Colonic mucosa (tissue), 4 donors: ENCODE data around the gene CCNJ. TPM values are rescaled to one million over a fixed set of nuclear protein-coding genes. Genes with fewer than 3 reads are reported as not detected.
"Not testable (repeated sequence)": the region's sequence is repeated elsewhere in the genome, so short reads cannot be mapped to it uniquely, and the experiment has no call there.

Source experiments
- DNase-seq: peaks from one replicate; pipeline ENCODE4 v3.0.0-alpha.2; 2020
- H3K27ac ChIP-seq: fragments of 200-600 bp; one replicate; pipeline ENCODE4 v1.8.0; 2021
- H3K27me3 ChIP-seq: fragments of 200-600 bp; one replicate; pipeline ENCODE4 v1.8.0; 2021
- H3K36me3 ChIP-seq: fragments of 200-600 bp; one replicate; pipeline ENCODE4 v1.8.0; 2021
- H3K4me1 ChIP-seq: fragments of 200-600 bp; one replicate; pipeline ENCODE4 v1.8.0; 2021; ENCODE audit warnings: mild to moderate bottlenecking
- H3K4me3 ChIP-seq: fragments of 200-600 bp; one replicate; pipeline ENCODE4 v1.8.0; 2021
- H3K9ac ChIP-seq, 2 donors: one replicate each; pipeline ENCODE4 v1.7.0; 2013; ENCODE audit warnings: control low read depth in 2 of 2, low read depth in 2 of 2, low read length in 2 of 2
- H3K9me3 ChIP-seq: fragments of 200-600 bp; one replicate; pipeline ENCODE4 v1.8.0; 2021
- intact Hi-C: fragments of 100-400 bp; cut with DNase I; formaldehyde crosslinking; loops from one replicate; pipeline ENCODE4 v1.14.1; 2022
- total RNA-seq, 2 donors: library from RNA; stranded (reverse); fragmentation: NEBNext Ultra II Directional in 1 of 2; extraction: Animal tissue kit (Norgen Biotek cat#: 25700) in 1 of 2; gene quantifications; one replicate each; pipeline ENCODE4 v1.2.1, GENCODE V29; 2021
- TF ChIP-seq, protein P1 (sequence below): fragments of 200-600 bp; IDR thresholded peaks from one replicate; pipeline ENCODE4 v1.8.0; 2022; ENCODE audit warnings: antibody characterized with exemption, mild to moderate bottlenecking
- donor health status: healthy.
- donor health status: DM: no; HTN: no; CAD: no.
- donor health status: DM: no; HTN: no; CAD: no.

Gene CCNJ
- total RNA-seq, result 1 to 10 TPM; 5.0 to 8.9 TPM

- H3K36me3 ChIP-seq, result no peaks in the 10 kb centered on the region
- intact Hi-C loops, result no loop called here
- H3K9ac ChIP-seq, result peak within 1 kb of the TSS; percentile 70 to 96
- no peaks in the 10 kb centered on the region for H3K27me3 ChIP-seq
- peak; percentile 88 for DNase-seq
- peak within 1 kb of the TSS; percentile 75 for H3K27ac ChIP-seq
- TF ChIP-seq, protein P1, sequence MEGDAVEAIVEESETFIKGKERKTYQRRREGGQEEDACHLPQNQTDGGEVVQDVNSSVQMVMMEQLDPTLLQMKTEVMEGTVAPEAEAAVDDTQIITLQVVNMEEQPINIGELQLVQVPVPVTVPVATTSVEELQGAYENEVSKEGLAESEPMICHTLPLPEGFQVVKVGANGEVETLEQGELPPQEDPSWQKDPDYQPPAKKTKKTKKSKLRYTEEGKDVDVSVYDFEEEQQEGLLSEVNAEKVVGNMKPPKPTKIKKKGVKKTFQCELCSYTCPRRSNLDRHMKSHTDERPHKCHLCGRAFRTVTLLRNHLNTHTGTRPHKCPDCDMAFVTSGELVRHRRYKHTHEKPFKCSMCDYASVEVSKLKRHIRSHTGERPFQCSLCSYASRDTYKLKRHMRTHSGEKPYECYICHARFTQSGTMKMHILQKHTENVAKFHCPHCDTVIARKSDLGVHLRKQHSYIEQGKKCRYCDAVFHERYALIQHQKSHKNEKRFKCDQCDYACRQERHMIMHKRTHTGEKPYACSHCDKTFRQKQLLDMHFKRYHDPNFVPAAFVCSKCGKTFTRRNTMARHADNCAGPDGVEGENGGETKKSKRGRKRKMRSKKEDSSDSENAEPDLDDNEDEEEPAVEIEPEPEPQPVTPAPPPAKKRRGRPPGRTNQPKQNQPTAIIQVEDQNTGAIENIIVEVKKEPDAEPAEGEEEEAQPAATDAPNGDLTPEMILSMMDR, result no peak
- H3K4me3 ChIP-seq, result peak within 1 kb of the TSS; percentile 49
- H3K4me1 ChIP-seq, result no peaks in the 10 kb centered on the region
- H3K9me3 ChIP-seq, result no peaks in the 10 kb centered on the region
Measured at GRCh38 chr10:96043033-96043892, at the start of gene CCNJ. Gene CCNJ (plus strand): TSS chr10:96043583. CDS start chr10:96044394, 811 bp downstream.

DNA sequence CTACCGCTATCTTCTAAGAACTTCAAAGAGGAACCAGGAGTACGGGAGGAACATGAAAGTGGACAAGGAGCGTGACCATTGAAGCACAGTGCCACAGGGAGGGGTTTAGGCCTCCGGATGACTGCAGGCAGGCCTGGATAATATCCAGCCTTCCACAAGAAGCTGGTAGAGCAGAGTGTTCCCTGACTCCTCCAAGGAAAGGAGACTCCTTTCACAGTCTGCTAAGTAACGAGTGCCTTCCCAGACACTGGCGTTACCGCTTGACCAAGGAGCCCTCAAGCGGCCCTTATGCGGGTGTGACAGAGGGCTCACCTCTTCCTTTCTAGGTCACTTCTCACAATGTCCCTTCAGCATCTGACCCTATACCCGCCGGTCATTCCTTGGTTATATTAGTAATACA, 49.0 kb upstream of the CCNJ start:
- H3K36me3 ChIP-seq, intact Hi-C loops, H3K27ac ChIP-seq, H3K9ac ChIP-seq, H3K4me3 ChIP-seq, DNase-seq, H3K9me3 ChIP-seq, H3K27me3 ChIP-seq, H3K4me1 ChIP-seq: not testable (repeated sequence)

DNA sequence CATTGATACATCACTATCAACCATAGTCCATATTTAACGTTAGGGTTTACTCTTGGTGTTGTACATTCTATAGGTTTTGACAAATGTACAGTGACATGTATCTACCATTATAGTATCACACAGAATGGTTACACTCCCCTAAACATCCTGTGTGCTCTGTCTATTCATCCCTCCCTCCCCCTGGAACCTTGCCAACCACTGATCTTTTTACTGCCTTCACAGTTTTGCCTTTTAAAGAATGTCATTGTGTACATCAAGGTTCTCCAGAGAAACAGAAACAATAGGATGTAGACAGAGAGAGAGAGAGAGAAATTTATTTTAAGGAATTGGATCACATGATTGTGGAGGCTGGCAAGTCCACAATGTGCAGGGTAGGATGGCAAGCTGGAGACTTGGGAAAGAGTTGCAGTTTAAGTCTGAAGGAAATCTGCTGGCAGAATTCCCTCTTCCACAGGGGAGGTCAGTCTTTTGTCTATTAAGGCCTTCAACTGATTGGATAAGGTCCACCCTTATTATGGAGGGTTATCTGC, 45.1 kb upstream of the CCNJ start:
- Histone ChIP-seq H3K36me3 (no peaks in the 10 kb centered on the region), H3K4me3 (no peak overlapping the region), H3K4me1 (no peaks in the 10 kb centered on the region), H3K27me3 (no peaks in the 10 kb centered on the region), H3K9ac (no peak overlapping the region), H3K9me3 (no peaks in the 10 kb centered on the region), H3K27ac (no peak overlapping the region)
- DNase-seq, result no peak
- intact Hi-C loops, result no loop called here
- TF ChIP-seq, protein P1, result no peak

- H3K9me3 ChIP-seq, result no peaks in the 10 kb centered on the region
- no peak for DNase-seq
- no peak overlapping the region for H3K4me3 ChIP-seq
- H3K4me1 ChIP-seq, result no peaks in the 10 kb centered on the region
- no peak overlapping the region for H3K9ac ChIP-seq
- no peaks in the 10 kb centered on the region for H3K27me3 ChIP-seq
- TF ChIP-seq, protein P1, result no peak
- no peaks in the 10 kb centered on the region for H3K36me3 ChIP-seq
- H3K27ac ChIP-seq, result no peak overlapping the region
- intact Hi-C loops, result loop anchor here (10.0 kb wide), 2 partner anchors 211 to 321 kb away; no protein-coding TSS in a partner anchor
Measured at GRCh38 chr10:96013956-96014355, 29.4 kb upstream of the CCNJ start.

- Histone ChIP-seq H3K27me3 (no peaks in the 10 kb centered on the region), H3K27ac (no peak overlapping the region), H3K4me1 (no peaks in the 10 kb centered on the region), H3K9ac (no peak overlapping the region), H3K36me3 (no peaks in the 10 kb centered on the region), H3K9me3 (no peaks in the 10 kb centered on the region), H3K4me3 (no peak overlapping the region)
- DNase-seq, result no peak
- intact Hi-C loops, result loop anchor here (5.0 to 10.0 kb wide), 3 partner anchors 210 to 320 kb away; no protein-coding TSS in a partner anchor
- TF ChIP-seq, protein P1, result no peak
Measured at GRCh38 chr10:96014473-96015102, 28.8 kb upstream of the CCNJ start.
